Activated CD4-positive, alpha-beta T cell treated with anti-CD3 and anti-CD28 coated beads, Interleukin-2, amount 50 U/mL, for 24 hours (primary cell): ENCODE data around the gene KIF6.
"Not testable (repeated sequence)": the region's sequence is repeated elsewhere in the genome, so short reads cannot be mapped to it uniquely, and the experiment has no call there.

ENCODE experiments used
- DNase-seq, 2 donors: peaks; one replicate each; pipeline ENCODE4 v3.0.0-alpha.2; 2020; ENCODE audit warnings: low read depth in 1 of 2, low spot score in 1 of 2

KIF6 gene

DNA sequence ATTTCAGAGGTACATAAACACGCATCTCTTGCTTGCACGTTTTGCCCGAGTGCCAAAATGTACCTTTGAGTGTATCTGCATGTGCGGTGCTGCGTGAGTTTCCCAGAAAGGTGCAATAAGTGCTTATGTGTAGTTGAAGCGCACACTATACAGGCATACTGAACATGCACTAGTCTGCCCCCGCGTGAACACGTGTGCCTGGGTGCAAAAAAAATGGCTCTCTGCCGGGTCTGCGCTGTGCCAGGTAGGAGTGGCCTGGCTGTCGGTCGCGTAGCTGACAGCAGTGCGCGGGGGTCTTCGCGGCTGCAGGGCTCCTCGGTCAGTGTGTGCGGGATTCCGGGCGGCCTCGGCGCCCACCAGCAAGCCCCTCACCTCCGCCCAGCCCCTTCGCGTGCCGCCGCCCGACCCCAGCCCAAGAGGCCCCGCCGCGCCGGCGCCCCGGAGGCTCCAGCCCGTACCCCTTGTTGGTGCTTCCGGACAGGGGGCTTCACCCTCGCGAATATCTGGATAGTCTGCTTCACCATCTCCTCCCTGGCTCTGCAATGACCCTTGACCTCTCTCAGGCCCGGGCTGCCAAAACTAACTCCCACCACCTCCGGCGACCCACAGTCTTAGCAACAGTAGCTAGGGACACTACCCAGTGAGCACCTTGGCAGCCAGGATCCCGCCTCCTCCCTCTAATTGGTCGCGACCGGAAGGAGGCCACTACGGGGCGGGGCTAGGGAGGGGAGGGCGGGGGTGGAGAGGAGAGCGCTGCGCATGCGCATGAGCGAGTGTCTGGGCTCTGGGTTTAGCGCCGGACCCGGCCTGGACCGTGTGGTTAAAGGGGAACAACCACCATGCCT is at the start of gene KIF6:
Gene KIF6 (minus strand): TSS at position 622 of the 845 bp plus-strand sequence. CDS start 98 bp downstream, at position 524.
- DNase-seq, result peak; percentile 48 to 69

GRCh38 chr6:39773782-39774181 is 48.6 kb upstream of the KIF6 start:
- no peak for DNase-seq

- no peak for DNase-seq
Observed at GRCh38 chr6:39772559-39773273, 47.5 kb upstream of the KIF6 start.

DNA sequence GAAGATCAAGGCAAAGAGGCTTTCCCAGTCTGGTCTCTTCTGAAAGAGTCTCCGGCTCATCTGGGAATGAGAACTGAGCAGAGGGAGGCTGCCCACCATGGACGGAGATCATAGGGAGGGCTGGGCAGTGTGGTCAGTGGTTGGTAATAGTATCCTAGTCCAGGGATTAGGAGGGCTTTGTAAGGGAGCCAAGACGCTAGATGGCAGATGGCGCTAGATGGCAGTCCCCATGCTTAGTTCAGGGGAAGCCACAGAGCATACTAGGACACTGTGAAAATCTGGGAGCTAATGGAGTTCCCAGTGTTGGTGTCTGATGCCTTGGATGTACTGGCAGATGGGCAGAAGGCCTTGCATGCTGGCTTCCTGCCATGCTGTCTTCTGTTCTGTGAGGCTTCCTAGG is 45.2 kb upstream of the KIF6 start:
- DNase-seq, result no peak

- DNase-seq, result no peak
Observed at GRCh38 chr6:39769012-39769411, 43.8 kb upstream of the KIF6 start.

DNA sequence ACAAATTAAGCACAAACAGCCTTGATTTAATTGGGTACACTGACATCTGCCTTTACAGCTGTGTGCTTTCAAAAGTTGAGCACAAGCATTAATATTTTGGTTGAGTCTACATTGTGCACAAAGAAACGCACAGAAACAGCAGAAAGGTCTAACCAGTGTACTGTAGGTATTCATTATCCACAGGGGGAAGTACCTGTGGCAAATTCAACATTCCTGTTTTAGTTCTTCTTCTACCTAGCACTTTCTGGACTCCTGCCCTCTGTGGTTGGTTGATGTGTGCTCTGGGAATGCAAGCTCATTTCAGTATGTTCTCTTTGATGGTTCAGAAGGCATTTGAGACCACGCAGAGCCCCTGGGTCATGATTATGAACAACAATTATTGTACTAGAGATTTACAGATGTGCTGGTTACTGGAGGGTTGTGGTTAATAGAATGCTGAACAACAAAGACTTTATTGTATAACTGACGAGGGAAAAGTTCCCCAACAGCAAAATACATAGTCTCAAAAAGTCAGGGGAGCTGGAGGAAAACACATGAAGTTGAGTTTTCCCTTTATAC is 40.4 kb upstream of the KIF6 start:
- no peak for DNase-seq

- DNase-seq, result no peak
Observed at GRCh38 chr6:39760226-39760952, 35.2 kb upstream of the KIF6 start.

GRCh38 chr6:39758905-39759605 is 33.8 kb upstream of the KIF6 start:
- DNase-seq, result no peak

DNA sequence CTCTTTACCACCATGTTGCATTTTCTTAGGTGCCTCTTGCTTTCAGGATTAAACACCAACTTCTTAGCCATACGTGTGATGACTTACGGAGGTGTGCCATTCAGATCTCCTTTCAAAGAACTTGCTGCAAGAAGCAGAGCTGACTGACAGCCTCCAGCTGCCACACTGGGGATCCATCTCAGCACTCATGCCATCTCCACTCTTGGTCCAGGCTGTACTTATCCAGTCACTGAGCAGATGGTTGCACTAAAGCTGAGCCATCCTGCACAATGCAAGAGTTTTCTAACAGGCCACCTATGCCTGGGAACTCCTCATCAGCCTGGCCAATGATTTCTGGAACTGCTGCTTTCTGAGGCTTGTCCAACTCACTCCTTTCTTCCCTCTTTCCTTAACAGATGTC is 31.4 kb upstream of the KIF6 start:
- DNase-seq, result no peak

DNA sequence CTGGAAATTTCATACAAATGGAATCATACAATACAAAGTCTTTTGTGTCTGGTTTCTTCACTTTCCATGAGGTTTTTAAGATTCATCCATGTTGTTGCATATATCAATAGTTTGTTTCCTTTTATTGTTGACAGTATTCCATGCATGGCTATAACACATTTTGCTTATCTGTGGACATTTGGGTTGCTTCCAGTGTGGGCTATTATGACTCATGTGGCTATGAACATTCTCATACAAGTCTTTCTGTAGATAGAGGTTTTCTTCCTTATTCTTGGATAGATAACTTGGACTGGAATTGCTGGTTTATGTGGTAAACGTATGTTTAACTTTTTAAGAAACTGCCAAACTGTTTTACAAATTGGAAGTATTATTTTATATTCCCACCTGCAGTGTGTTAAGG is 30.0 kb upstream of the KIF6 start:
- no peak for DNase-seq

DNA sequence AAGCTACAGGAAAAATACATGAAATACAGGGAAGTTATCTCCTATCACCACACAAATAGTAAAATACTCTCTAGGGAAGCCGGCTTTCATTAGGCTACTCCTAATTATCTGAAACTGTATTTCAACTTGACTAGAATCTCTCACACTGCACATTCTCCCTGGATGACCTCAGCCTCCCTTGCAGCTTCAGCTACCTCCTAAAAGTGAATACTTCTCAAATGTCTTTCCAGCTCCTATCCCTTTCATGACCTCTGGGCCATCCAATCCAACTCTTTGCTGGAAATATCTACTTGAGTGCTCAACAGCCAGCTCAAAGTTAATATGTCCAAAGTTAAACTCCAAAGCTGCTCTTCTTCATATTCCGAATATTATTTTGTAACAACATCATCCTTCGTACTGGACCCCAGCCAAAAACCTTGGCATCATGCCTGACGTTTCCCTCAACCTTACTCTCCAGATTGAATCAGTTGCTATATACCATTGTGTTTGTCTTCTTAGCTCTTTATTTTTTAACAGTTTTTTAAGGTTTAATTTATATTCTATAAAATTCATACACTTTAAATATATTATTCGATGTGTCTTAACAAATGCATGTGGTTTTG is 29.4 kb upstream of the KIF6 start:
- DNase-seq, result no peak

GRCh38 chr6:39753725-39754045 is 28.5 kb upstream of the KIF6 start:
- DNase-seq, result no peak

DNA sequence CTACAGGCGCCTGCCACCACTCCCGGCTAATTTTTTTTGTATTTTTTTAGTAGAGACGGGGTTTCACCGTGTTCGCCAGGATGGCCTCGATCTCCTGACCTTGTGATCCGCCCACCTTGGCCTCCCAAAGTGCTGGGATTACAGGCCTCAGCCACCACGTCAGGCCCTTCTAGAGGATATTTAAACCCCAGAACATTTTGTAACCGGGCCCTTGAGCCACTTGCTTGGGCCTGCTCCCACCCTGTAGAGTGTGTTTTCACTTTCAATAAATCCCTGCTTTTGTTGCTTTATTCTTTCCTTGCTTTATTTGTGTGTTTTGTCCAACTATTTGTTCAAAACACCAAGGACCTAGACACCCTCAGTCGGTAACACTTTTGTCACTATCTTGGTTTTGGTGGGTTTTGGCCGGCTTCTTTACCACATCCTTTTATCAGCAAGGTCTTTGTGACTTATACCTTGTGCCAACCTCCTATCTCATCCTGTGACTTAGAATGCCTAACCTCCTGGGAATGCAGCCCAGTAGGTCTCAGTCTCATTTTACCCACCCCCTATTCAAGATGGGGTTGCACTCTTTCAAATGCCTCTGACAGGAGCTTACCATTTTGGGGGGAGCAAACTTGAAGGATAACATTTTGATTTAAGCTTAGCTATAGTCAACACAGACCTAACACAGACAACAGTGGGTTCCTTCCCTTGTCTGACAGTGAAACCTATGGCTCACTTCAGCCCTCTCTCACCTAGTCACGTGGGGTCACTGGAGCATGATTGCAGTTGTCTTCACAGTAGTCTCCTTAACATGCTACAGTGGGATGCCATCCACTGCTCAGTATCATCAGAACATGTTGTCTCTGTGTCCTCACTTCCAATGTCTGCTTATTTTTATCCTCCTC is 27.9 kb upstream of the KIF6 start:
- DNase-seq, result no peak

DNA sequence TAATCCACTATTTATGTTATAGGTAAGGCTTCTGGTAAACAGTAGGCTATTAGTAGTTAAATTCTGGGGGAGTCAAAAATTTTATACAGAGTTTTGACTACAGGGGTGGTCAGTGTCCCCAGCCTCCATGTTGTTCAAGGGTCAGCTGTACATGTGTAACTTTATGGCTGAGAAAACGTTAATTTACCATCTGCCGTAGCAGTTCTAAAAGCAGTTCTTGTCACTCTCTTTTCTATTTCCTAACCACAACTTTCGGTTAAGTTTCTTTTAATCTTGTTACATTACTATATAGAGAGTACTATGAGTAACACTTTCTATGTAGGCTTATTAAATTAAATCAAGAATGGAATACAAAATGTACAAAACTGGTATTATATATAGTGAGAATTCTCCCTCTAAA is 21.6 kb upstream of the KIF6 start:
- DNase-seq, result no peak

GRCh38 chr6:39733704-39734103 is 8.5 kb upstream of the KIF6 start:
- DNase-seq, result no peak

DNA sequence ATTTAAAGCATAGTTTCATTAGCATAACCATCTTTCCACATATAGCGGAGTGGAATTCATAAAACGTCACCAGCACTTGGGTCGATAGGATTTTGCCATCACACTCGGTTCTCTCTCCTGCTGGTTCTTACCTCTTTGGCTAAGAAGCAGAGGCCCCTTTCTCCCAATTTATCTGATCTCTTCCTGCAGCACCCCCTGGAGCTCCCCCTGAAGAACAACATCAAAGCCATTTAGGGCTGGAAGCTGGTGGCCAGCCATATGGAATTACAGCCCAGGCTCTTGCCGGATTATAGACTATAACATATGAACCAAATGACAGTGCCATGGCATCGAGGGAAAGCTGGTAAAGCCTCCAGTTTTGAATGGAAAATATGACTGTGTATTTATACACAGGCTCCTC is 6.4 kb upstream of the KIF6 start:
- no peak for DNase-seq

GRCh38 chr6:39729945-39730344 is 4.7 kb upstream of the KIF6 start:
- no peak for DNase-seq

GRCh38 chr6:39725632-39725997 is 407 bp upstream of the KIF6 start:
- DNase-seq, result no peak

DNA sequence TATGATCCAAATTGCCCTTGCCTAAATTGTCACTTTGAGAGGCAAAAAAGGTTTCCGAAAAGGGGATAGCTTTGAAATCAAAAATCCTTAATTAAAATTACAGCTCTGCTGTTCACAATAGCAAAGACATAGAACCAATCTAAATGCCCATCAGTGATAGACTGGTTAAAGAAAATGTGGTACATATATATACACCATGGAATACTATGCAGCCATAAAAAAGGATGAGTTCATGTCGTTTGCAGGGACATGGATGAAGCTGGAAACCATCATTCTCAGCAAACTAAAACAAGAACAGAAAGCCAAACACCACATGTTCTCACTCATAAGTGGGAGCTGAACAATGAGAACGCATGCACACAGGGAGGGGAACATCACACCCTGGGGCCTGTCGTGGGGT is 1.9 kb downstream of the KIF6 start:
- not testable (repeated sequence) for DNase-seq

DNA sequence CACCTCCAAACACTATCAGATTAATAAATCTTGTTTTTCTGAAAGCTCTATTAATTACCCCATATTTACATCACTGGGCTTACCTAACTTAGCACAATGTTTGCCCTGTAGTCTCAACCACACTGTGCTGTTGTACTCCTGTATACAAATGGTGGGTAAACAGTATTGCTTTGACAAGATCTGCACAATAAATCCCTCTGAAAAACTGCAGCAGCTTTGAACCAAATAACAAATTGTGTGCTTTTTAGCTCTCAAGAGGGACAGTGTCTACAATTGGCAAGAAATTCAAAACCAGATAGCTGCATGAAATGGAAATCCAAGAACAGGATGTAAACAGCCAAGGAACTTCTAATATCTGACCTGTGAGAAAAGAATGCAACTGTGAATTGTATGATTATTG is 10.4 kb downstream of the KIF6 start:
- no peak for DNase-seq
